HEK293T (cell line): ENCODE data around the gene QKI.

Source experiments
- CTCF ChIA-PET: fragments of 350-600 bp; formaldehyde crosslinking; extraction: SDS; loops from one replicate; lab custom pipeline; 2021; ENCODE audit warnings: antibody characterized with exemption, inconsistent platforms; lab: Yijun Ruan, JAX
- POLR2A ChIA-PET: fragments of 350-600 bp; formaldehyde crosslinking; extraction: SDS; loops from one replicate; lab custom pipeline; 2020; ENCODE audit warnings: antibody characterized with exemption, inconsistent platforms; lab: Yijun Ruan, JAX
- DNase-seq: peaks from one replicate; pipeline ENCODE4 v3.0.0; 2012; ENCODE audit warnings: mixed read lengths; ENCODE audit errors: extremely low spot score
- ARNT ChIP-seq: fragments of 450-650 bp; IDR thresholded peaks from 2 replicates; pipeline ENCODE4 v1.6.1; 2017; ENCODE audit warnings: mild to moderate bottlenecking
- BHLHE40 ChIP-seq: fragments of 450-650 bp; IDR thresholded peaks from 2 replicates; pipeline ENCODE4 v1.6.1; 2016; ENCODE audit warnings: mild to moderate bottlenecking, moderate library complexity, borderline replicate concordance
- CTBP1 ChIP-seq: fragments of 450-650 bp; IDR thresholded peaks from 2 replicates; pipeline ENCODE4 v1.6.1; 2016; ENCODE audit warnings: borderline replicate concordance
- ELF4 ChIP-seq: fragments of 450-650 bp; IDR thresholded peaks from 2 replicates; pipeline ENCODE4 v1.6.1; 2017; ENCODE audit warnings: antibody characterized with exemption
- FOXA1 ChIP-seq: fragments of 450-650 bp; IDR thresholded peaks from 2 replicates; pipeline ENCODE4 v1.6.1; 2016; ENCODE audit warnings: mild to moderate bottlenecking
- FOXK2 ChIP-seq: fragments of 450-650 bp; IDR thresholded peaks from 2 replicates; pipeline ENCODE4 v1.6.1; 2016; ENCODE audit warnings: mild to moderate bottlenecking
- FOXM1 ChIP-seq: fragments of 450-650 bp; IDR thresholded peaks from 2 replicates; pipeline ENCODE4 v1.6.1; 2017; ENCODE audit warnings: mild to moderate bottlenecking, borderline replicate concordance
- HDGF ChIP-seq: fragments of 450-650 bp; IDR thresholded peaks from 2 replicates; pipeline ENCODE4 v1.6.1; 2017; ENCODE audit warnings: antibody characterized with exemption, borderline replicate concordance
- L3MBTL2 ChIP-seq: fragments of 450-650 bp; conservative IDR thresholded peaks from 2 replicates; pipeline ENCODE4 v1.6.1; 2016; ENCODE audit warnings: mild to moderate bottlenecking
- LEF1 ChIP-seq: fragments of 450-650 bp; IDR thresholded peaks from 2 replicates; pipeline ENCODE4 v1.6.1; 2017; ENCODE audit warnings: mild to moderate bottlenecking, borderline replicate concordance
- NFRKB ChIP-seq: fragments of 450-650 bp; IDR thresholded peaks from 2 replicates; pipeline ENCODE4 v1.6.1; 2016; ENCODE audit warnings: mild to moderate bottlenecking, moderate library complexity
- SP1 ChIP-seq: fragments of 450-650 bp; IDR thresholded peaks from 2 replicates; pipeline ENCODE4 v1.6.1; 2017
- SUZ12 ChIP-seq: fragments of 450-650 bp; IDR thresholded peaks from 2 replicates; pipeline ENCODE4 v1.6.1; 2016; ENCODE audit warnings: mild to moderate bottlenecking
- TARDBP ChIP-seq: fragments of 450-650 bp; IDR thresholded peaks from 2 replicates; pipeline ENCODE4 v1.6.1; 2016
- ZNF384 ChIP-seq: fragments of 450-650 bp; IDR thresholded peaks from 2 replicates; pipeline ENCODE4 v1.6.1; 2016
- TF ChIP-seq, protein P1 (sequence below): fragments of 450-650 bp; IDR thresholded peaks from 2 replicates; pipeline ENCODE4 v1.6.1; 2016

QKI gene

DNA sequence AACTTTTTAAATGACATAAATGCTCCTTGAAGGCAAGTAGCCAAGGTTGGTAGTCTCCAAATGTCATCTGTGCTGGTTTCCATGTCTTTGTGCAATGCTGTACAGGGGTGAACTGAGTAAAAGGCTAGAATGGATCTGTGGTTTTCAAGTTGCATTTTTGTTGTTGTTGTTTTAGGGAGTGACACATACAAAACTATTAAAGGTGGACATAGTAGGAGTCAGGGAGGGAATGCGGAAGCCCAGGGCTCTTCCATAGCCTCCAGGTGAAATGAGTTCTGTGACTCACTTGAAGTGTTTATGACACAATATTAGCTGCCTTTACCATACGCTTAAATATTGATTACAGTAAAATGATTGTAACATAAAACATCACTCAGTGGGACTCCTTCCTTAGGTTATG is 22.5 kb upstream of the QKI start:
- POLR2A ChIA-PET, result no interaction called here
- CTCF ChIA-PET, result no interaction called here
- TF ChIP-seq TARDBP (no peak), SP1 (no peak), LEF1 (no peak), NFRKB (no peak)
- DNase-seq, result no peak

DNA sequence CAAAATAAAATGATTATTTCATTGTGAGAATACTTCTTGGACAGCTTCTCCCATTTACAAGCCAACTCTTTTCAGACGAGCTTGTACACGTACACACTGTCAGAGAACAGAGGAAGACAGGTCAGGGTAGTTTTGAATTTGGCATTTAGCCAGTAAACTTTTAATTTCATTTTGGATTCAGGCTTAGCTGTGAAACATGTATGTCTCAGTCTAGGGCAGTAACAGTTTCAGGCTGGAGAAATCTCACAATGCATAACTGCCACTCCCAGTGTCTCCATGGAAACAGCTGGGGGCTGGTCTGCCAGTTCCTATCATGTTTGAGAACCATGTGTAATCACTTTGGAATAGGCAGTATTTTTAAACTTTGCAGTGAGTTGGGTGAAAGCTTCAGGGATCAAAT is 22.0 kb upstream of the QKI start:
- no peak for DNase-seq
- ChIA-PET CTCF (no interaction called here), POLR2A (no interaction called here)
- TF ChIP-seq, protein P1, sequence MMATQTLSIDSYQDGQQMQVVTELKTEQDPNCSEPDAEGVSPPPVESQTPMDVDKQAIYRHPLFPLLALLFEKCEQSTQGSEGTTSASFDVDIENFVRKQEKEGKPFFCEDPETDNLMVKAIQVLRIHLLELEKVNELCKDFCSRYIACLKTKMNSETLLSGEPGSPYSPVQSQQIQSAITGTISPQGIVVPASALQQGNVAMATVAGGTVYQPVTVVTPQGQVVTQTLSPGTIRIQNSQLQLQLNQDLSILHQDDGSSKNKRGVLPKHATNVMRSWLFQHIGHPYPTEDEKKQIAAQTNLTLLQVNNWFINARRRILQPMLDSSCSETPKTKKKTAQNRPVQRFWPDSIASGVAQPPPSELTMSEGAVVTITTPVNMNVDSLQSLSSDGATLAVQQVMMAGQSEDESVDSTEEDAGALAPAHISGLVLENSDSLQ, result peak; percentile 82
- TF ChIP-seq SUZ12, result no peak

DNA sequence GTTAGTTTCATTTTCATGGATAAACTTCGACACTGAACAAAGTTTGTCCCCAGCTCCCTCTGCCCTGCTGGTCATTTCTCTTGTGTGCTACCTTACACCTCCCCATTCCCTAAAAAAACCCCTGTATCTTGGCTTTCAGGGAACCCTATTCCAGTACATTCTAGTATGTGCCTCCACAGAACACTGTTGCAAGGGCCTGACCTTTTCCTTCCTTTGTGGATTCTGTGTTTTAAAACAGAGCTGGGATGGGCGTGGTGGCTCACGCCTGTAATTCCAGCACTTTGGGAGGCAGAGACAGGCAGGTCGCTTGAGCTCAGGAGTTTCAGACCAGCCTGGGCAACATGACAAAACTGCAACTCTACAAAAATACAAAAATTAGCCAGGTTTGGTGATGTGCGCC is 20.6 kb upstream of the QKI start:
- CTCF ChIA-PET, result interaction anchor here (0.5 to 0.6 kb wide), 2 partner anchors 27 to 223 kb away, joined by 3 to 4 read pairs; no protein-coding TSS in a partner anchor

DNA sequence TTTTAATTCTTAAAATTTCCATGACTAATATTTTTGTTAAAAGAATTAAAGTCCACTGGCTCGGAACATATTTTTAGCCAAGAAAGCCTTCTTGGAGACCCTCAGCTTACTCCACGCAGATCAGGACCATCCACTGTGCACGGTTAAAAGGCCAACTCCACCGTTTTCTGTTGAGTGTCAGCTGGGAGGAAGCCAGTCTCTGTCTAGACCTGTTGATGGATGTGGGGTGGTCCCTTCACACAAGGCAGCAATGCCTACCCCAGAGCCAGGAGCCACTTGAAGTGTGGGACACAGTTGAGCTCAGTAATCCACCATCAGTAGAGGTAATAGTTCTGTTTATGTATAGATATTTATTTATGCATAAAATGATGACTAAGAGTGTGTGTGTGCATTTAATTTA is 19.9 kb upstream of the QKI start:
- DNase-seq, result no peak
- ChIA-PET POLR2A (no interaction called here), CTCF (no interaction called here)
- no peak for TF ChIP-seq SP1
- no peak for TF ChIP-seq FOXM1
- no peak for TF ChIP-seq TARDBP
- TF ChIP-seq L3MBTL2, result no peak
- no peak for TF ChIP-seq FOXA1
- no peak for TF ChIP-seq NFRKB
- no peak for TF ChIP-seq SUZ12
- no peak for TF ChIP-seq ELF4
- no peak for TF ChIP-seq BHLHE40
- no peak for TF ChIP-seq CTBP1
- TF ChIP-seq, protein P1, result no peak
- TF ChIP-seq HDGF, result no peak
- no peak for TF ChIP-seq LEF1
- TF ChIP-seq ARNT, result no peak
- TF ChIP-seq FOXK2, result no peak
- TF ChIP-seq ZNF384, result no peak

More for the DNA sequence above, 20.6 kb upstream of the QKI start:
- TF ChIP-seq SP1 (no peak), L3MBTL2 (no peak), FOXM1 (no peak), SUZ12 (no peak), TARDBP (no peak), FOXA1 (no peak), ARNT (no peak), NFRKB (no peak), CTBP1 (no peak), ELF4 (no peak), FOXK2 (no peak), ZNF384 (no peak)
- TF ChIP-seq, protein P1, result no peak
- POLR2A ChIA-PET, result no interaction called here
- DNase-seq, result no peak

DNA sequence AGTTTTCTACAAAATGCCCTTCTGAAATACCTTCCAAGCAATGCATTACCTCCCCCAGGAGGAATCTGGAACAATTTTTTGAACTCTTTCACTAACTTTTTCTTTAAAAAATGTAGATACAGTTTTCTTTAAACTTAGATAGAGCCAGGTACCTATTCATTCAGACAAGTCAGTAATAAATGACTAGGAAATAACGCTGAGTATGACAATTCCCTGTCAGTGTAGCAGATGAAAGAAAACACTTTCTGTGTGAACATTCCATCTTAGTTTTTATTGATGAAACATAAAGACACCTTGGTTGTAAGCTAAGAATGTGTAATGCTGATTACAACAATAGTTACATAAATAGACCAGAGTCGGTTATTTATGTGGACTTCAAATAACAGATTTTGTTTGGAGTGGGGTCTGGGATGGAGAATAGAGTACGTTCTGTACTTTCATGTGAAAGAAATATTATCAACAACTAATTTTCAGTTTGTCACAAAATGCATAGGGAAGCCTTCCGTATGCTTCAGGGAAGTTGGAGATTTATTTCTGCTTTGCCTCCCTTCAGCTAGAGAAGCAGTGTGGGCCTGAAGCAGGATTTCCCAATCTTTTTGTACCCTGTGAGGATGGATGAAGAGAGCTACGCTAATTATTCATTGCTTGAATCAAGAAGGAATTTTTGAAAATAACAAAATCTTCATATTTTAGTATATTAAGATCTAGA is 19.2 kb upstream of the QKI start:
- no peak for DNase-seq
- ChIA-PET CTCF (no interaction called here), POLR2A (no interaction called here)
- TF ChIP-seq ARNT, result no peak
- TF ChIP-seq, protein P1, result no peak
- TF ChIP-seq FOXA1, result no peak
- TF ChIP-seq CTBP1, result no peak
- TF ChIP-seq NFRKB, result no peak

DNA sequence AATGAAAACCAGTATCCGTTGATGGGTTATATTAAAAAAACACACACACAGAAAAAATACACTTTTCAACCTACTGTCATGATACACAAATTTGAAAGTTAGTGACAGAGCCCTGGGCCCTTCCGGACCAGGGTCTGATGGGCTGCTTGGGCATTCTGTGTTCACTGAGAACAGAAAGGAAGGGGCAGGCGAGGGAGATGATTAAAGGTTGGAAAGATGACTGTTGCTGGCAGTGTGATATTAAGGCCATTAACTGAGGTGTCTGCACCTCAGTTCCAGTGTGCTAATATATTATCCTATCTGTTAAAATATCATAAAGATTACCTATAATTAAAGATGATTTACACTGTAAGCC is 18.7 kb upstream of the QKI start:
- ChIA-PET CTCF (no interaction called here), POLR2A (no interaction called here)
- DNase-seq, result no peak
- TF ChIP-seq CTBP1, result no peak
- no peak for TF ChIP-seq TARDBP
- TF ChIP-seq HDGF, result no peak
- TF ChIP-seq ARNT, result no peak
- TF ChIP-seq SUZ12, result no peak
- TF ChIP-seq, protein P1, result no peak
- TF ChIP-seq LEF1, result no peak
- no peak for TF ChIP-seq L3MBTL2
